Skeletal muscle cell (primary cell): ENCODE data around the gene BCL2L2.
"Not testable (repeated sequence)": the region's sequence is repeated elsewhere in the genome, so short reads cannot be mapped to it uniquely, and the experiment has no call there.

Experiments
- DNase-seq: peaks from one replicate; pipeline ENCODE4 v3.0.0-alpha.2; 2010; ENCODE audit warnings: low read depth
- H3K4me3 ChIP-seq: 2 replicates; pipeline ENCODE4 v1.5.1; 2011; ENCODE audit warnings: low read depth, mild to moderate bottlenecking, control low read depth, low read length, moderate library complexity

BCL2L2 gene

GRCh38 chr14:23306412-23307145 is at the start of gene BCL2L2:
BCL2L2 (plus strand) TSS chr14:23306833; CDS start chr14:23307768, 935 bp downstream.
- peak within 1 kb of the TSS; percentile 95 for H3K4me3 ChIP-seq
- DNase-seq, result peak; percentile 66

- no peak overlapping the region for H3K4me3 ChIP-seq
- no peak for DNase-seq
Observed at GRCh38 chr14:23258256-23258655, 48.4 kb upstream of the BCL2L2 start.

GRCh38 chr14:23259426-23259825 is 47.2 kb upstream of the BCL2L2 start:
- H3K4me3 ChIP-seq, result no peak overlapping the region
- no peak for DNase-seq

- H3K4me3 ChIP-seq, DNase-seq: not testable (repeated sequence)
Observed at GRCh38 chr14:23260849-23261248, 45.8 kb upstream of the BCL2L2 start.

- DNase-seq, result no peak
- no peak overlapping the region for H3K4me3 ChIP-seq
Observed at GRCh38 chr14:23269193-23269592, 37.4 kb upstream of the BCL2L2 start.

GRCh38 chr14:23275412-23275811 is 31.2 kb upstream of the BCL2L2 start:
- DNase-seq, result no peak
- no peak overlapping the region for H3K4me3 ChIP-seq

- no peak overlapping the region for H3K4me3 ChIP-seq
- DNase-seq, result no peak
Observed at GRCh38 chr14:23277189-23277588, 29.4 kb upstream of the BCL2L2 start.

GRCh38 chr14:23277928-23278327 is 28.7 kb upstream of the BCL2L2 start:
- H3K4me3 ChIP-seq, DNase-seq: not testable (repeated sequence)

GRCh38 chr14:23281247-23281646 is 25.4 kb upstream of the BCL2L2 start:
- no peak overlapping the region for H3K4me3 ChIP-seq
- DNase-seq, result no peak

- peak overlapping the region; percentile 95 for H3K4me3 ChIP-seq
- no peak for DNase-seq
Observed at GRCh38 chr14:23284654-23285529, 21.7 kb upstream of the BCL2L2 start.

- no peak for DNase-seq
- peak overlapping the region; percentile 95 for H3K4me3 ChIP-seq
Observed at GRCh38 chr14:23285530-23286019, 21.1 kb upstream of the BCL2L2 start.

- peak; percentile 97 for DNase-seq
- peak within 1 kb of the TSS; percentile 95 for H3K4me3 ChIP-seq
Observed at GRCh38 chr14:23286020-23286901, 20.4 kb upstream of the BCL2L2 start, which contains the start of gene HOMEZ. HOMEZ (minus strand) TSS chr14:23286132; CDS start chr14:23285952, 180 bp downstream.

GRCh38 chr14:23286902-23287479 is 19.6 kb upstream of the BCL2L2 start:
- H3K4me3 ChIP-seq, result peak overlapping the region; percentile 95

GRCh38 chr14:23294734-23295561 is 11.7 kb upstream of the BCL2L2 start:
- no peak for DNase-seq
- H3K4me3 ChIP-seq, result no peak overlapping the region

More at GRCh38 chr14:23286902-23287479, 19.6 kb upstream of the BCL2L2 start:
- DNase-seq, result no peak

GRCh38 chr14:23296012-23296777 is 10.4 kb upstream of the BCL2L2 start:
- DNase-seq, result no peak
- no peak overlapping the region for H3K4me3 ChIP-seq

- DNase-seq, result no peak
- H3K4me3 ChIP-seq, result no peak overlapping the region
Observed at GRCh38 chr14:23297096-23297495, 9.5 kb upstream of the BCL2L2 start.

- H3K4me3 ChIP-seq, result no peak overlapping the region
- DNase-seq, result no peak
Observed at GRCh38 chr14:23297611-23298277, 8.9 kb upstream of the BCL2L2 start.
